Ecto neural progenitor cell (in vitro differentiated cells): ENCODE measurements around the gene CS.
A peak's percentile ranks its signal among the peaks of the same experiment; 100 is the strongest.
"Not testable (repeated sequence)": the region's sequence is repeated elsewhere in the genome, so short reads cannot be mapped to it uniquely, and the experiment has no call there.

ENCODE experiments used
- DNase-seq: peaks from one replicate; pipeline ENCODE4 v3.0.0-alpha.2; 2018; ENCODE audit warnings: low spot score

Gene CS

GRCh38 chr12:56299853-56300643, at the start of gene CS:
Gene CS (minus strand): TSS chr12:56300330. CDS start chr12:56300201, 129 bp downstream.
- DNase-seq: peak; percentile 100

- DNase-seq: no peak
Measured at GRCh38 chr12:56348776-56349175, 48.6 kb upstream of the CS start.

- not testable (repeated sequence) for DNase-seq
Measured at GRCh38 chr12:56347255-56347654, 47.1 kb upstream of the CS start.

DNA sequence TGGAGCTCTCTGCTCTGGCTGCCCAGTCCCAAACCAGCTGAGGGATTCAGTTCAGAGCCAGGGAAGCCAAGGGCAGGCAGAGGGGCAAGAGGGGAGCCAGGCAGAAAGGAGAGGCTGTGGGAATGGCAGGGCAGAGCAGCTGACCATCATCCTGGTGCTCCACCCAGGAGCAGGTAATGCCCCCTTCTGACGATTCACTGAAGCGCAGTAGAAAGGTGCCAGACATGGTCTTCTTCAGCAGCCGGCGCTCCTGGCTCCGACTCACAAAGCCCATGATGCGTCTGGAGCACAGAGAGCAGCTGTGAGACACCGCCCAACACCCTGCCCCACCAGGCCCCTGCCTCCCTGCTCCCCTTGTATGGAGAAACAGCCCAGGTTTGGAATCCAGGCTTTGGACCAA, 46.5 kb upstream of the CS start:
- DNase-seq: no peak

- not testable (repeated sequence) for DNase-seq
Measured at GRCh38 chr12:56342290-56342689, 42.2 kb upstream of the CS start.

GRCh38 chr12:56341616-56342015, 41.5 kb upstream of the CS start:
- DNase-seq: no peak

DNA sequence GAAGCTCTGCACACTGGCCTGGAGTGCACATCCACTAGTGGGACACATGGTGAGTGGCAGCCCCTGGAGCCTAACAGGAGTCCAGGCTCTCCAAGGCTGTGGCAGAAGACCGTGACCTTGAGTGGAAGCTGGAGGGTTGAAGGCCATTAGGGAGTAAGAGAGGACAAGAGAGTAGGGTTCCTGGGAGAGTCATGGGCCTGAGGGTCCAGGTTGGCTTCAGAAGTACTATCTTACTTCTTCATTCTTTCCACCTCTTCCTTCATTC, 39.0 kb upstream of the CS start:
- DNase-seq: no peak

GRCh38 chr12:56338308-56339157, 38.4 kb upstream of the CS start, which contains the start of gene IL23A:
Gene IL23A (plus strand): TSS chr12:56338884. CDS start chr12:56339045, 161 bp downstream.
- no peak for DNase-seq

DNA sequence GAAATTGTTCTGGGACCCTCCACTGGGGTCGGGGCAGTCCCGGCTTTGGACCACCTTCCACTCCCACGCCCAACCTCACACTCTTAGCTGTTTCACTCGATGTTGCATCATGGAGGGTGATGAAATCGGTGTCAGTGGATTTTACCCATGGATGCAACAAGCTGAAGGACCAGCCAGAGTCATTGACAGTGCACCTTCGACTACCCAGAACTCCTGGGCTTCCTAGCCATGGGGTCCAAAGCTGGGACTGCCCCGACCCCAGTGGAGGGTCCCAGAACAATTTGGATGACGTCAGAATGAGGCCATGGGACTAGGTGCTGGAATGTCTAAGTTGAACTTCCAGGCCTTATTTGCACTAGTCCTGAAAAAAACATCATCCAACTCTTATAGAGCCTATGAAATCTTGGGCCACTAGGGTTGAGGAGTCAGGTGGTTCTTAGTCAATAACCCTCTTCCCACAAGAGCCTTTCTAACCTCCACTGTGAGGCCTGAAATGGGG, 37.7 kb upstream of the CS start:
- no peak for DNase-seq

DNA sequence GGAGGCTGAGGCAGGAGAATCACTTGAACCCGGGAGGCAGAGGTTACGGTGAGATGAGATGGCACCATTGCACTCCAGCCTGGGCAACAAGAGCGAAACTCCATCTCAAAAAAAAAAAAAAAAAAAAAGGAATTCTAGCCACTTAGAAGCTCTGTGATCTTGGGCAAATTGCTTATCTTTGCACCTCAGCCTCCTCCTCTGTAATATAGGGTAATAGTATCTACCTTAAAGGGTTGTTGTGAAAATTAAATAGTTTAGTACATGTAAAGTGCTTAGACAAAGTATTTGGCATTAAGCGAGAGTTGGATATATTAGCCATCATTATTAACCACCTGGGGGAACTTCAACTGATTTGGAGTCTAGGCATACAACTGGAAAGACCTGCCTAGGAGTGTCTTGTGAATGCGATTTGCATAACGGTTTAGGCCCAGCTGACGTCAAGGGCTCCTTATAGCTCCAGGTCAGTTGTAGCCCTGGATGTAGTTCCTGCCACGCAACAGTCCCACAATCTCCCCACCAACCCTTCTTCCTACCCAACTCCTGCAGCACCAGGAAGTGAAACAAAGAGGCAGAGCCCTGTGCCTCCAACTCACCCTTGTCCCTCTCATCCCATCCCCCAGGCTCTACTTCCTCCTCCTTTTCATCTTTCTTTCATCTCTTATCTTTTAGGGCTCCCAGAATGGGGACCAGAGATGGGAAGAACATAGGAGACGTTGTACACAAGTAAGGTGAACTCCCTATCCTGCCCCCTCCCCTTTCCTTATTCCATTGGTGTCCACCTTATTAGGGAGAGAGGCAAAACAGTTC, 36.4 kb upstream of the CS start:
- DNase-seq: no peak

GRCh38 chr12:56335527-56335926, 35.4 kb upstream of the CS start:
- not testable (repeated sequence) for DNase-seq

DNA sequence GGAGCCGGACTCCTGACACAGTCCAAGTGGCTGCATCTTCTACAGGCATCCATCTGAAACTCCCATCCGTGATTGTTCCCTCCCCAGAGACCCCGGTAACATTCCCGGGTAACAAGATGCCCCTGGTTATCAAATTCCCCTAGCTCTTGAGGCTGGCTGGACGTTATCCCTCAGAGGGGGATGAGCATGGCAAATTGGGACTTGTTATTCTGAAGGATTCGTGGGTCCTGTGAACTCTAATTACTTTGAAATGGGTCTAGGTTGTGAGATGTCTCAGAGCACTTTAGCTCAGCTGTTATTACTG, 34.3 kb upstream of the CS start:
- DNase-seq: no peak

- peak; percentile 97 for DNase-seq
Measured at GRCh38 chr12:56333679-56334489, 33.8 kb upstream of the CS start, which contains the start of gene PAN2. Gene PAN2 (minus strand): TSS chr12:56334000. CDS start chr12:56333094, 906 bp downstream.

- DNase-seq: no peak
Measured at GRCh38 chr12:56333197-56333678, 33.1 kb upstream of the CS start.

GRCh38 chr12:56332512-56333196, 32.5 kb upstream of the CS start:
- no peak for DNase-seq

GRCh38 chr12:56330936-56331490, 30.9 kb upstream of the CS start:
- DNase-seq: no peak

DNA sequence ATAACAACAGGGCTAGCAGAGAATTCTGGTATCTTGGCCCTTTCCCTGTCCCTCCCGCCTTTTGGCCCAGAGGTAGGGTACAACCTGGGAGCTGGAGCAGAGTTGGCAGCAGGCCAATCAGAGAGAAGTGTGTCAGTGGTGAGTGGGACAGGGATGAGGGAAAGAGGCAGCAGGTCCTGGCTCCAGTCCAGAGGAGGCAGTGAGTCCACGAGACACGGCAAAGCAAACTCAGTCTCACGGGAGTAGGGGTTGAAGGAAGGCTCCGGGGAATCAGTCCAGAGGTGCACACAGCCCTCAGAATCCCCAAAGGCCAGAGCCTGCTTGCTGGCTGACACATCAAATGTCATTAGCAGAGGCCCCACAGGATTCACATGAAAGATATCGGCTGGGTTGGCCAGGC, 26.4 kb upstream of the CS start:
- no peak for DNase-seq

DNA sequence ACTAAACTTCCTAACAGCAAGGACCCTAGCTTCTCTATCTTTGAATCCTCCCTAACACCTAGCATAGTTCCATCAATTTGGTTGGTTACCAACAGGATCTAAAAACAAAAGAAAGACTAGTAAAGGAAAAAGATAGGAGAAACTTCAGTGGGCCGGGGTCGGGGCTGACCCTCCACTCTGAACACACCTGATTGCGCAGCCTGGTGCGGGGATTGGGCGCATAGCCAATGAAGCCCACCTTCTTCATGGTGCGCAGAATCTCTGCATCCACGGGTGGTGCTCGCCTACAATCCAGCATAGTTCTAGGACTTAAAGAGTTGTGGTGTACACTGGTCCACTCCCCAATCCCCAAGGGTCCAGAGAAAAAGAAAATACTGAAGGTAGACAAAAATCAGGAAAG, 26.0 kb upstream of the CS start:
- no peak for DNase-seq

GRCh38 chr12:56324206-56324605, 24.1 kb upstream of the CS start:
- DNase-seq: no peak

- DNase-seq: not testable (repeated sequence)
Measured at GRCh38 chr12:56321610-56322009, 21.5 kb upstream of the CS start.
